Measurements from ENCODE around the gene PGGT1B. TPM values are rescaled to one million over a fixed set of nuclear protein-coding genes. Genes with fewer than 3 reads are reported as not detected.
A peak's percentile ranks its signal among the peaks of the same experiment; 100 is the strongest.

PGGT1B gene
- 10 to 100 TPM in 3 of 4 donors, 1 to 10 TPM in 1; 5.5 to 13.2 (median 10.4) TPM for total RNA-seq

DNA sequence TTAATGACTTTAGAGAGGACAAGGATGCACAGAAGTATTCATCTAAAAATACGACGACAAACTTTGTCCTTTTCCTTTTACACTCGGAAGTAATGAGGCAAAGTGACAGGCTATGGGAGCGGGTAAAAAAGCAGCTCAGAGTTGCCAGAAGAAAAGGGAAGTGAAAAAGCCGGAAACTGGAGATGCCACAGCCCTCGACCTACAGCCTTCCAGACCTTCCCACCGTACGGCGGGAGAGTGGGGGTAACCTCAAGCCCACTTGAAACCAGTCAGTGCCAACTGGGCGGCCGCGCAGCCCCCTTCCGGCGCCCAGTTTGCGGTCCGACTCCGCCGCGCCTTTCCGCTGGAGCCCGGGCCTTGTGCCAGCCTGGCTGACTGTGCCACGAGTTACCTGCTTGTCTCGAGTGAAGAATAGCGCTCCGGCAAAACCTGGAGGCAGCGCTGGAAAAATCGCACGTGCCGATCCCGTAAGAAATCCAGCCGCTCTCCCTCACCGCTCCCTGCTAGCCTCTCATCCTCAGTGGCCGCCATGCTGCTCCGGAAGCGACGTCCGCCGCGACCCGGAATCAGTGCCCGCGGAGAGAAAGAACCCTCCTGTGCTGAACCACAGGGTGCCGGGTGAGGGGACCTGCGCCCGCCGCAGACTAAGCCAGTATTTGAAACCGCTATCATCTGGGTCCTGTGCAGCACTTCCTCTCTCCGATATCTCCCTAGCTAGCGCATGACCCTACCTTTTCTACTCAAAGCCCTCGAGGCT lies at the start of gene PGGT1B:
Gene PGGT1B, minus strand, starts transcription at position 557 of the 757 bp plus-strand sequence. Its CDS starts 26 bp downstream, at position 531.
- Histone ChIP-seq H3K9me3 (no peaks in the 10 kb centered on the region), H3K36me3 (peaks cover 0 to 17% (median 0%) of the 10 kb centered on the region in 3 donors), H3K27ac (peak within 1 kb of the TSS; percentile 6 to 83 (median 80)), H3K4me3 (peak within 1 kb of the TSS; percentile 52 to 89 (median 76)), H3K27me3 (no peaks in the 10 kb centered on the region), H3K4me1 (peaks cover 4 to 41% (median 15%) of the 10 kb centered on the region in 4 donors)
- TF ChIP-seq EP300 (IDR thresholded peaks at IDR 0.05) = peak in 1 of 2 donors; percentile 68
- TF ChIP-seq POLR2A (IDR thresholded peaks at IDR 0.05) = peak in 1 of 2 donors; percentile 29
- TF ChIP-seq, protein P1, sequence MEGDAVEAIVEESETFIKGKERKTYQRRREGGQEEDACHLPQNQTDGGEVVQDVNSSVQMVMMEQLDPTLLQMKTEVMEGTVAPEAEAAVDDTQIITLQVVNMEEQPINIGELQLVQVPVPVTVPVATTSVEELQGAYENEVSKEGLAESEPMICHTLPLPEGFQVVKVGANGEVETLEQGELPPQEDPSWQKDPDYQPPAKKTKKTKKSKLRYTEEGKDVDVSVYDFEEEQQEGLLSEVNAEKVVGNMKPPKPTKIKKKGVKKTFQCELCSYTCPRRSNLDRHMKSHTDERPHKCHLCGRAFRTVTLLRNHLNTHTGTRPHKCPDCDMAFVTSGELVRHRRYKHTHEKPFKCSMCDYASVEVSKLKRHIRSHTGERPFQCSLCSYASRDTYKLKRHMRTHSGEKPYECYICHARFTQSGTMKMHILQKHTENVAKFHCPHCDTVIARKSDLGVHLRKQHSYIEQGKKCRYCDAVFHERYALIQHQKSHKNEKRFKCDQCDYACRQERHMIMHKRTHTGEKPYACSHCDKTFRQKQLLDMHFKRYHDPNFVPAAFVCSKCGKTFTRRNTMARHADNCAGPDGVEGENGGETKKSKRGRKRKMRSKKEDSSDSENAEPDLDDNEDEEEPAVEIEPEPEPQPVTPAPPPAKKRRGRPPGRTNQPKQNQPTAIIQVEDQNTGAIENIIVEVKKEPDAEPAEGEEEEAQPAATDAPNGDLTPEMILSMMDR (IDR thresholded peaks at IDR 0.05) = no peak
- DNase-seq (ENCODE audit: low spot score in 2 of 2) = peak; percentile 19 to 53
- 1% methylated on average over 40 to 49 of the region's 50 CpGs for WGBS, 2 donors

DNA sequence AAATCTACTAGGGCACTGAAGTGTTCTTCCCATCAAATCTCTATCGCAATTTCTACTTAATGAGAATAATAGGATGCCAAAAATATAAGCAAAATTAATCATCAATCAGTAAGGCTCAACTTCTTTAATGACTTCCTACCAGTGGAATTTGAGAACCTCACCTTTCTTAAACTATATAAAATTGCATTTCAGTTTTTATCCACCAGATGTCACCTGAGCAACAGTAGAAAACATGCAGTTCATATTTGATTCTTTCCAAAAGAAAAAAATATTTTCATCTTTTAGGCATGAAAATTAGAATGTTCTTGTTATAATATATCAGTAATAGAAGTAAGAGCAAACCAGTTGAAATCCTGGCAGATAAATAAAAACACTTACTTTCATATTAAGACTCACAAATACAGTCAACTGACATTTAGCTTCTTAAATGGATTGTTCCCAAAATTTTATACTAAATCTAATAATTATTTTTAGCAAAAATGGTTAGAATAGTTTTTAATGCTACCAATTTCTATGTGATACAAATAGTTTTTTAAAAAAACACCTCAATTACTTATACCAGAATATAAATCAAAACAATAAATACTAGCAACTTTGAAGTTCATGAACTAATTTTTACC lies 47.2 kb upstream of the PGGT1B start:
- Histone ChIP-seq H3K36me3 (no peaks in the 10 kb centered on the region), H3K4me3 (no peak overlapping the region), H3K27me3 (peaks cover 0 to 8% of the 10 kb centered on the region in 2 donors), H3K4me1 (no peaks in the 10 kb centered on the region), H3K9me3 (no peaks in the 10 kb centered on the region), H3K27ac (no peak overlapping the region)
- TF ChIP-seq EP300 (IDR thresholded peaks at IDR 0.05) = no peak
- TF ChIP-seq, protein P1 (IDR thresholded peaks at IDR 0.05) = peak; percentile 53 to 78 (median 71)
- WGBS, 2 donors = 20 to 31% methylated on average over 1 of the region's 1 CpG
- DNase-seq (ENCODE audit: low spot score in 2 of 2) = no peak

DNA sequence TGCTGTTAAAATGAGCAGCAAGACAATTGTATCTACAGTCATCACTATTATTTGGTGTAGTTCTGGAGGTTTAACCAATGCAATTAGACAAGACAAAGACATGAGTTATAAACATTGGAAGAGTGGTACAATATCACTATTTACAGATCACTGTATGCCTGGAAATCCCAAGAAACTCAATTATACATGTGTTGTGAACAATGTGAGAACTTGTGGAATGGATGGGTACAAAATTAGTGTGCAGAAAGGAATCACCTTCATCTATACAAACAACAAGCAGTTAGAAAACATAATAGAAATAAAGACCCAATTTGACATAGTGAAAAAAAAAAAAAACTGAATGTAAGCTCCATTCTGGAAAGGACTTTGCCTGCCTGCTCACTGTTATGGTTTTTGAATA lies 46.1 kb upstream of the PGGT1B start:
- no peak overlapping the region for H3K4me3 ChIP-seq
- no peaks in the 10 kb centered on the region for H3K36me3 ChIP-seq
- H3K27ac ChIP-seq = no peak overlapping the region
- H3K4me1 ChIP-seq = no peaks in the 10 kb centered on the region
- H3K27me3 ChIP-seq = peaks cover 0 to 8% of the 10 kb centered on the region in 2 donors
- DNase-seq (ENCODE audit: low spot score in 2 of 2) = no peak
- TF ChIP-seq, protein P1 (IDR thresholded peaks at IDR 0.05) = no peak
- TF ChIP-seq EP300 (IDR thresholded peaks at IDR 0.05) (no peak), POLR2A (IDR thresholded peaks at IDR 0.05) (no peak)
- H3K9me3 ChIP-seq = no peaks in the 10 kb centered on the region

DNA sequence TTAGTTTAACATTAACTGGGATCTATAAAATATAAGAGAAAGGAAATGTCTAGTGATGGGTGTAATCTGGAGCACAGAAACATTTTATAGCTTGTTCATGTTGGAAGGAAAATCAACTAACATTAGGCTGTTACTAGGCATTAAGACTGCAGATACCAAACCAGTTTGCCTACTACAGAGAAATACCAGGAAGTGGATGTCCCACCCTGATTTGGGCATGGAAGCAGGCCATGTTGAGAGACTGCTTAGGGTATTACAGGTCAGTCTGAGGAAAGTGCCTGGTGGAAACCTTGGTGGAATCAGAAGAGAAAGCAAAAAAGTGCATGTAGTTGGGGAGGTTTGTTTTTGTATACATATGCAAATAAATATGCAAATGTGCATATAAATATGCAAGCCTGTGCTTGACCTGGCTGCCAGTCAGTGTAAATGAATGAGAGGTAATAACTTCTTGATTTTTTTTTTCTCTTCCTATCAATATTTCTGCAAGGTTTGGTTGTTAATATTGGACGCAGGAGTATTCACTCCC lies 43.4 kb upstream of the PGGT1B start:
- Histone ChIP-seq H3K27me3 (peaks cover 0 to 8% of the 10 kb centered on the region in 2 donors), H3K4me3 (no peak overlapping the region), H3K36me3 (no peaks in the 10 kb centered on the region), H3K4me1 (no peaks in the 10 kb centered on the region), H3K27ac (no peak overlapping the region), H3K9me3 (no peaks in the 10 kb centered on the region)
- whole genome bisulfite sequencing, 2 donors = 89 to 94% methylated on average over 1 of the region's 1 CpG
- no peak for TF ChIP-seq POLR2A (IDR thresholded peaks at IDR 0.05)
- TF ChIP-seq EP300 (IDR thresholded peaks at IDR 0.05) = no peak
- TF ChIP-seq, protein P1 (IDR thresholded peaks at IDR 0.05) = no peak
- no peak for DNase-seq (ENCODE audit: low spot score in 2 of 2)

DNA sequence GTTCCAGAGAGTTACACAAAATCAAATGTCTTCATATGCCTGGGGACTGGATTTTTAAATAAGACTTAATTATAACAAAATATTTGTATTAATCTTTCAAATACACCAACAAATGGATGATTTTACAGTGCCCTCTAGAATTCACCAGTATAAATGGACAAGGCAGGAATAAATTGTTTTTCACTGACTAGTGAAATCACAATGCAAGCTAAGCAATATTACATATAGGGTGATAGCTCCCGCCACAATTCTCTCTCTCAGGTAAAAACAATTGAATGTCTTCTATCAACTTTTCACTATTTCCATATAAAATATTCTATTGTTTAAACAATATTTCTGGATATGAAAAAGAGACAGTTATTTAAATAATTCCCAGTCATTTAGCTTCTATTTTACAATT lies 41.8 kb upstream of the PGGT1B start:
- Histone ChIP-seq H3K27me3 (peaks cover 0 to 8% of the 10 kb centered on the region in 2 donors), H3K36me3 (no peaks in the 10 kb centered on the region), H3K4me3 (no peak overlapping the region), H3K27ac (no peak overlapping the region), H3K4me1 (no peaks in the 10 kb centered on the region), H3K9me3 (no peaks in the 10 kb centered on the region)
- DNase-seq (ENCODE audit: low spot score in 2 of 2) = no peak
- WGBS, 2 donors = 94 to 98% methylated on average over 1 of the region's 1 CpG
- TF ChIP-seq, protein P1 (IDR thresholded peaks at IDR 0.05) = no peak
- TF ChIP-seq POLR2A (IDR thresholded peaks at IDR 0.05) = no peak
- no peak for TF ChIP-seq EP300 (IDR thresholded peaks at IDR 0.05)
